Osteocyte (in vitro differentiated cells): Measurements from ENCODE around the gene LGI4. TPM values are rescaled to one million over a fixed set of nuclear protein-coding genes. Genes with fewer than 3 reads are reported as not detected.

ENCODE experiments used
- DNase-seq: peaks from one replicate; pipeline ENCODE4 v3.0.0; 2021; ENCODE audit warnings: mixed read lengths; ENCODE audit not compliant: unreplicated experiment; ENCODE audit errors: extremely low spot score
- H3K27ac Mint-ChIP-seq: one replicate; pipeline ENCODE4 v1.8.0; 2021; ENCODE audit warnings: mild to moderate bottlenecking, mixed read lengths; ENCODE audit not compliant: unreplicated experiment
- H3K27me3 Mint-ChIP-seq: one replicate; pipeline ENCODE4 v1.8.0; 2021; ENCODE audit warnings: mixed read lengths; ENCODE audit not compliant: unreplicated experiment
- H3K36me3 Mint-ChIP-seq: one replicate; pipeline ENCODE4 v1.8.0; 2021; ENCODE audit warnings: mixed read lengths; ENCODE audit not compliant: unreplicated experiment
- H3K4me1 Mint-ChIP-seq: one replicate; pipeline ENCODE4 v1.8.0; 2021; ENCODE audit warnings: mixed read lengths; ENCODE audit not compliant: unreplicated experiment
- H3K4me3 Mint-ChIP-seq: one replicate; pipeline ENCODE4 v1.8.0; 2021; ENCODE audit warnings: mild to moderate bottlenecking, moderate library complexity, mixed read lengths; ENCODE audit not compliant: unreplicated experiment
- H3K9me3 Mint-ChIP-seq: one replicate; pipeline ENCODE4 v1.8.0; 2021; ENCODE audit warnings: mixed read lengths; ENCODE audit not compliant: unreplicated experiment
- CTCF ChIP-seq: fragments of 200-600 bp; sonication (generic); IDR thresholded peaks from 2 replicates; pipeline ENCODE4 v1.5.0; 2021; ENCODE audit warnings: antibody characterized with exemption, mild to moderate bottlenecking, moderate library complexity
- total RNA-seq: library from RNA; stranded (reverse); gene quantifications from 2 replicates; pipeline ENCODE4 v1.2.1, GENCODE V29; 2021

LGI4 gene
- total RNA-seq, 1 donor from 2014 or later: 0.32 TPM

- Mint-ChIP-seq H3K27ac (no peak overlapping the region), H3K9me3 (no peaks in the 10 kb centered on the region), H3K4me3 (no peak overlapping the region), H3K27me3 (peaks cover 2% of the 10 kb centered on the region), H3K36me3 (no peaks in the 10 kb centered on the region), H3K4me1 (peaks cover 4% of the 10 kb centered on the region)
- TF ChIP-seq CTCF: no peak
- DNase-seq: no peak
Observed at GRCh38 chr19:35090160-35090505, 44.7 kb downstream of the LGI4 start.

- H3K27ac Mint-ChIP-seq: no peak overlapping the region
- TF ChIP-seq CTCF: no peak
- peaks cover 4% of the 10 kb centered on the region for H3K4me1 Mint-ChIP-seq
Observed at GRCh38 chr19:35089554-35089953, 45.3 kb downstream of the LGI4 start.

GRCh38 chr19:35088131-35088913 lies 46.5 kb downstream of the LGI4 start:
- TF ChIP-seq CTCF: no peak
- H3K36me3 Mint-ChIP-seq: no peaks in the 10 kb centered on the region
- H3K9me3 Mint-ChIP-seq: no peaks in the 10 kb centered on the region
- H3K4me1 Mint-ChIP-seq: peaks cover 4% of the 10 kb centered on the region
- no peak overlapping the region for H3K27ac Mint-ChIP-seq
- no peak overlapping the region for H3K4me3 Mint-ChIP-seq
- no peaks in the 10 kb centered on the region for H3K27me3 Mint-ChIP-seq
- no peak for DNase-seq

More at GRCh38 chr19:35089554-35089953, 45.3 kb downstream of the LGI4 start:
- H3K4me3 Mint-ChIP-seq: no peak overlapping the region
- no peak for DNase-seq
- H3K9me3 Mint-ChIP-seq: no peaks in the 10 kb centered on the region
- no peaks in the 10 kb centered on the region for H3K36me3 Mint-ChIP-seq
- H3K27me3 Mint-ChIP-seq: peaks cover 2% of the 10 kb centered on the region

GRCh38 chr19:35087393-35087792 lies 47.5 kb downstream of the LGI4 start:
- Mint-ChIP-seq H3K36me3 (no peaks in the 10 kb centered on the region), H3K4me3 (no peak overlapping the region), H3K9me3 (no peaks in the 10 kb centered on the region), H3K4me1 (peaks cover 4% of the 10 kb centered on the region), H3K27ac (no peak overlapping the region), H3K27me3 (no peaks in the 10 kb centered on the region)
- no peak for DNase-seq
- no peak for TF ChIP-seq CTCF

GRCh38 chr19:35086455-35086854 lies 48.4 kb downstream of the LGI4 start:
- no peak overlapping the region for H3K27ac Mint-ChIP-seq
- H3K36me3 Mint-ChIP-seq: no peaks in the 10 kb centered on the region
- H3K9me3 Mint-ChIP-seq: no peaks in the 10 kb centered on the region
- peaks cover 4% of the 10 kb centered on the region for H3K4me1 Mint-ChIP-seq
- no peak overlapping the region for H3K4me3 Mint-ChIP-seq
- H3K27me3 Mint-ChIP-seq: no peaks in the 10 kb centered on the region
- no peak for TF ChIP-seq CTCF
- DNase-seq: no peak
